22Rv1 (cell line): Measurements from ENCODE around the gene NFATC1.

ENCODE experiments used
- ZFX ChIP-seq: fragments of 450-650 bp; IDR thresholded peaks from 2 replicates; pipeline ENCODE4 v1.6.1; 2017; ENCODE audit warnings: antibody characterized with exemption, borderline replicate concordance
- TF ChIP-seq, protein P1 (sequence below): fragments of 450-650 bp; IDR thresholded peaks from 2 replicates; pipeline ENCODE4 v1.5.1; 2017; ENCODE audit warnings: mild to moderate bottlenecking

DNA sequence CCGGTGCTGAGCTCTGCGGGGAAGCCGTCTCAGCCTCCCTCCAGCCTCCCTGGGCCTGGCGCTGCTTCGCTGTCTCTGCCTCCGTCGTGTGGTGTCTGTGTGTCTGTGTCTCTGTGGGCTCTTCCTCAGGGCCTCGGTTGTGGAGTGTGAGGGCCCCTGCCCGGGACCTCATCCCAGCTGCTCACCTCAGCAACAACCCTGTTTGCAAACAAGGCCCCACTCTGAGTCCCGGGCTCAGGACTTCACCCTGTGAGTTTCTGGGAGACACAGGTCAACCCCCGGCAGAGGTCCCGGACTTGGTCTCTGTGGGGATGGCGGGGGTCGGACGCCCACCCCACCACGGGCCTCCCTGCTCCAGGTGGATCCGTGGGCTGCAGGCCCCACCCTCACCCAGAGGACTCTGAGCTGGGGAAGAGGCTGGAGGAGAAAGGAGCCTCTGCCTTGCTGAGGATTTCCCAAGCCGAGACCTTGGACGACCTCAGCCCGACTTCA lies 156.5 kb downstream of the NFATC1 start:
- no peak for TF ChIP-seq ZFX
- TF ChIP-seq, protein P1, sequence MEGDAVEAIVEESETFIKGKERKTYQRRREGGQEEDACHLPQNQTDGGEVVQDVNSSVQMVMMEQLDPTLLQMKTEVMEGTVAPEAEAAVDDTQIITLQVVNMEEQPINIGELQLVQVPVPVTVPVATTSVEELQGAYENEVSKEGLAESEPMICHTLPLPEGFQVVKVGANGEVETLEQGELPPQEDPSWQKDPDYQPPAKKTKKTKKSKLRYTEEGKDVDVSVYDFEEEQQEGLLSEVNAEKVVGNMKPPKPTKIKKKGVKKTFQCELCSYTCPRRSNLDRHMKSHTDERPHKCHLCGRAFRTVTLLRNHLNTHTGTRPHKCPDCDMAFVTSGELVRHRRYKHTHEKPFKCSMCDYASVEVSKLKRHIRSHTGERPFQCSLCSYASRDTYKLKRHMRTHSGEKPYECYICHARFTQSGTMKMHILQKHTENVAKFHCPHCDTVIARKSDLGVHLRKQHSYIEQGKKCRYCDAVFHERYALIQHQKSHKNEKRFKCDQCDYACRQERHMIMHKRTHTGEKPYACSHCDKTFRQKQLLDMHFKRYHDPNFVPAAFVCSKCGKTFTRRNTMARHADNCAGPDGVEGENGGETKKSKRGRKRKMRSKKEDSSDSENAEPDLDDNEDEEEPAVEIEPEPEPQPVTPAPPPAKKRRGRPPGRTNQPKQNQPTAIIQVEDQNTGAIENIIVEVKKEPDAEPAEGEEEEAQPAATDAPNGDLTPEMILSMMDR: no peak
